Measurements from ENCODE around the gene UBIAD1. TPM values are rescaled to one million over a fixed set of nuclear protein-coding genes. Genes with fewer than 3 reads are reported as not detected.
"Not testable (repeated sequence)": the region's sequence is repeated elsewhere in the genome, so short reads cannot be mapped to it uniquely, and the experiment has no call there.

The UBIAD1 gene
- total RNA-seq, 1 experiment from 2014 or later, result 27.6 TPM

- H3K27me3 ChIP-seq (ENCODE audit: control insufficient read depth, insufficient read depth, low read length), result no peaks in the 10 kb centered on the region
- no peaks in the 10 kb centered on the region; the same call in none of the 2 replicates for H3K36me3 ChIP-seq (replicated peaks; ENCODE audit: control insufficient read depth, insufficient read depth, low read length)
- no peak for DNase-seq
- H3K4me3 ChIP-seq (ENCODE audit: insufficient read depth, low read depth, low read length), result no peak overlapping the region
Measured at GRCh38 chr1:11289064-11289463, 16.1 kb downstream of the UBIAD1 start.

DNA sequence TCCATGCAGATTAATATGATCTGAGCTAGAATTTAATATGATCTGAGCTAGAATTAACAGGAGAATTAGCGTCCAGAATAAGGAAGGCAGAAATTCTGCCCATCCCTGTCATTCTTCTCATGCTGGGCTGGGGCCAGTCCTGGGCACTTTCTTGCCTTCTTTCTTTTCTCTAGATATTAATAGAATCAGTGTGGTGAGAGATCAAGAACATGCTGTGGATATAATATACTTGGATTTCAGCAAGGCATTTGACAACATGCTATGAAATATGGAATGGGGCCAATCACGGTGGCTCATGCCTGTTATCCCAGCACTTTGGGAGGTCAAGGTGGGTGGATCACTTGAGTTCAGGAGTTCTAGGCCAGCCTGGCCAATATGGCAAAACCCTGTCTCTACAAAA is 18.1 kb downstream of the UBIAD1 start:
- Histone ChIP-seq H3K4me3 (ENCODE audit: insufficient read depth, low read depth, low read length) (no peak overlapping the region), H3K27me3 (ENCODE audit: control insufficient read depth, insufficient read depth, low read length) (no peaks in the 10 kb centered on the region), H3K36me3 (replicated peaks; ENCODE audit: control insufficient read depth, insufficient read depth, low read length) (no peaks in the 10 kb centered on the region; the same call in none of the 2 replicates)
- no peak for DNase-seq

GRCh38 chr1:11293856-11294255 is 20.9 kb downstream of the UBIAD1 start:
- H3K27me3 ChIP-seq (ENCODE audit: control insufficient read depth, insufficient read depth, low read length), result no peaks in the 10 kb centered on the region
- H3K4me3 ChIP-seq (ENCODE audit: insufficient read depth, low read depth, low read length), result no peak overlapping the region
- no peak for DNase-seq
- no peaks in the 10 kb centered on the region; the same call in none of the 2 replicates for H3K36me3 ChIP-seq (replicated peaks; ENCODE audit: control insufficient read depth, insufficient read depth, low read length)

- no peak overlapping the region for H3K4me3 ChIP-seq (ENCODE audit: insufficient read depth, low read depth, low read length)
- no peak for DNase-seq
- no peaks in the 10 kb centered on the region; the same call in none of the 2 replicates for H3K36me3 ChIP-seq (replicated peaks; ENCODE audit: control insufficient read depth, insufficient read depth, low read length)
- no peaks in the 10 kb centered on the region for H3K27me3 ChIP-seq (ENCODE audit: control insufficient read depth, insufficient read depth, low read length)
Measured at GRCh38 chr1:11294951-11295350, 22.0 kb downstream of the UBIAD1 start.

GRCh38 chr1:11295905-11296304 is 22.9 kb downstream of the UBIAD1 start:
- H3K27me3 ChIP-seq (ENCODE audit: control insufficient read depth, insufficient read depth, low read length), result no peaks in the 10 kb centered on the region
- no peaks in the 10 kb centered on the region; the same call in none of the 2 replicates for H3K36me3 ChIP-seq (replicated peaks; ENCODE audit: control insufficient read depth, insufficient read depth, low read length)
- no peak for DNase-seq
- H3K4me3 ChIP-seq (ENCODE audit: insufficient read depth, low read depth, low read length), result no peak overlapping the region

DNA sequence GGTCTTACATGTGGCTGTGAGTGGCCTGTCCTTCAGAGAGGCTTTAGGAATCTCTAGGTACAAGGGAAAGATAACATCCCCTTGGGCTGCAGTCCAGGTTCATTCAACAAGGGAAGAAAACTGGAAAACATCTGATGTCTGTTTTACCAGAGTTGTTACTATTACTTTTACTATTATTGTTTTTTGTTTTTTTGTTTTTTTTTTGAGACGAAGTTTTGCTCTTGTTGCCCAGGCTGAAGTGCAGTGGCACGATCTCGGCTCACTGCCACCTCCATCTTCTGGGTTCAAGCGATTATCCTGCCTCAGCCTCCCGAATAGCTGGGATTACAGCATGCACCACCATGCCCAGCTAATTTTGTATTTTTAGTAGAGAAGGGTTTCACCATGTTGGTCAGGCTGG is 24.8 kb downstream of the UBIAD1 start:
- not testable (repeated sequence) for H3K4me3 ChIP-seq (ENCODE audit: insufficient read depth, low read depth, low read length); DNase-seq; H3K36me3 ChIP-seq (replicated peaks; ENCODE audit: control insufficient read depth, insufficient read depth, low read length); H3K27me3 ChIP-seq (ENCODE audit: control insufficient read depth, insufficient read depth, low read length)

- no peak overlapping the region for H3K4me3 ChIP-seq (ENCODE audit: insufficient read depth, low read depth, low read length)
- no peaks in the 10 kb centered on the region for H3K27me3 ChIP-seq (ENCODE audit: control insufficient read depth, insufficient read depth, low read length)
- no peaks in the 10 kb centered on the region; the same call in none of the 2 replicates for H3K36me3 ChIP-seq (replicated peaks; ENCODE audit: control insufficient read depth, insufficient read depth, low read length)
- DNase-seq, result no peak
Measured at GRCh38 chr1:11298390-11299224, 25.6 kb downstream of the UBIAD1 start.

- Histone ChIP-seq H3K27me3 (ENCODE audit: control insufficient read depth, insufficient read depth, low read length) (no peaks in the 10 kb centered on the region), H3K4me3 (ENCODE audit: insufficient read depth, low read depth, low read length) (no peak overlapping the region), H3K36me3 (replicated peaks; ENCODE audit: control insufficient read depth, insufficient read depth, low read length) (no peaks in the 10 kb centered on the region; the same call in none of the 2 replicates)
- DNase-seq, result no peak
Measured at GRCh38 chr1:11299225-11299574, 26.2 kb downstream of the UBIAD1 start.

DNA sequence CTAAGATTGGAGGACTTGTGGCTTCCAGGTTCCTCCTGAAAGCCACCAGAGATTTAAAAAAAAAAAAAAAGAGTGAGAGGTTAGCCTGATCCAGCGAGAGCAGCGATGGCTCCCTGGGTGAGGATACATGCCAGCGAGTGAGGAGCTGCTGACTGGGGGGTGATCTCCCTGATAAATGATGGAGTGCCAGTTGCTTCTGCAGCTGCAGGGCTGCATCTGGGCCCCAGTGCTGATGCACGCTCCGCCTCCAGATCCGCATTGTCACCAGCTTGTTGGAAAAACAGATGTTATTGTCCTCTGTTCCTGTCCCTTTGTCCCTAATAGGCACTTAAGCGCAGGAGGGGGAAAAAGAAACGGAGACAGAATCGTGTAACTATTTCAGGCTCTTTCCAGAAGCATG is 28.6 kb downstream of the UBIAD1 start:
- Histone ChIP-seq H3K4me3 (ENCODE audit: insufficient read depth, low read depth, low read length) (no peak overlapping the region), H3K27me3 (ENCODE audit: control insufficient read depth, insufficient read depth, low read length) (no peaks in the 10 kb centered on the region), H3K36me3 (replicated peaks; ENCODE audit: control insufficient read depth, insufficient read depth, low read length) (no peaks in the 10 kb centered on the region)
- no peak for DNase-seq

- Histone ChIP-seq H3K4me3 (ENCODE audit: insufficient read depth, low read depth, low read length) (no peak overlapping the region), H3K36me3 (replicated peaks; ENCODE audit: control insufficient read depth, insufficient read depth, low read length) (no peaks in the 10 kb centered on the region), H3K27me3 (ENCODE audit: control insufficient read depth, insufficient read depth, low read length) (no peaks in the 10 kb centered on the region)
- DNase-seq, result no peak
Measured at GRCh38 chr1:11302366-11302765, 29.4 kb downstream of the UBIAD1 start.

DNA sequence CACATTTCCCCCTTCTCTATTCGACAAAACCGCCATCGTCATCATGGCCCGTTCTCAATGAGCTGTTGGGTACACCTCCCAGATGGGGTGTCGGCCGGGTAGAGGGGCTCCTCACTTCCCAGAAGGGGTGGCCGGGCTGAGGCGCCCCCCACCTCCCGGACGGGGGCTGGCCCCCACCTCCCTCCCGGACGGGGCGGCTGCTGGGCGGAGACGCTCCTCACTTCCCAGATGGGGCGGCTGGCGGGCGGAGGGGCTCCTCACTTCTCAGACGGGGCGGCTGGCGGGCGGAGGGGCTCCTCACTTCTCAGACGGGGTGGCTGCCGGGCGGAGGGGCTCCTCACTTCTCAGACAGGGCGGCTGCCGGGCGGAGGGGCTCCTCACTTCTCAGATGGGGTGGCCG is 32.5 kb downstream of the UBIAD1 start:
- DNase-seq; H3K4me3 ChIP-seq (ENCODE audit: insufficient read depth, low read depth, low read length); H3K36me3 ChIP-seq (replicated peaks; ENCODE audit: control insufficient read depth, insufficient read depth, low read length); H3K27me3 ChIP-seq (ENCODE audit: control insufficient read depth, insufficient read depth, low read length): not testable (repeated sequence)

DNA sequence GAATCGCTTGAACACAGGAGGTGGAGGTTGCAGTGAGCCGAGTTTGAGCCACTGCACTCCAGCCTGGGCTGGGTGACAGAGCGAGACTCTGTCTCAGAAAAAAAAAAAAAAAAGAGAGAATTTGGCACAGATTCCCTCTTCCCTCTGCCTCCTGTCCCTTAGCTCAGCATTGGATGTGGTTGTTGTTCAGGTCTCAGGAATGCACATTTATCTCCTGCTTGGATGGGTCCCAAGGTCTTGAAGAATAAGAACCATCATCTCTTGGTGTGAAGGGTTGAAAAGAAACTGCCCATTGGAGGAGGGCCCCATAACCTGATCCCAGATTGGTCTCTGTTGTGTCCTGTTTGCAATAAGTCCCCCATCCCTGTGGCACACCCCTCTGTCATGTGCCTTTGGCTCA is 34.9 kb downstream of the UBIAD1 start:
- no peak overlapping the region for H3K4me3 ChIP-seq (ENCODE audit: insufficient read depth, low read depth, low read length)
- H3K36me3 ChIP-seq (replicated peaks; ENCODE audit: control insufficient read depth, insufficient read depth, low read length), result no peaks in the 10 kb centered on the region
- H3K27me3 ChIP-seq (ENCODE audit: control insufficient read depth, insufficient read depth, low read length), result no peaks in the 10 kb centered on the region
- no peak for DNase-seq

GRCh38 chr1:11308699-11309224 is 35.8 kb downstream of the UBIAD1 start:
- no peak for DNase-seq
- H3K27me3 ChIP-seq (ENCODE audit: control insufficient read depth, insufficient read depth, low read length), result no peaks in the 10 kb centered on the region
- H3K4me3 ChIP-seq (ENCODE audit: insufficient read depth, low read depth, low read length), result no peak overlapping the region
- H3K36me3 ChIP-seq (replicated peaks; ENCODE audit: control insufficient read depth, insufficient read depth, low read length), result no peaks in the 10 kb centered on the region

GRCh38 chr1:11309385-11309784 is 36.4 kb downstream of the UBIAD1 start:
- DNase-seq, result no peak
- no peak overlapping the region for H3K4me3 ChIP-seq (ENCODE audit: insufficient read depth, low read depth, low read length)
- H3K27me3 ChIP-seq (ENCODE audit: control insufficient read depth, insufficient read depth, low read length), result no peaks in the 10 kb centered on the region
- no peaks in the 10 kb centered on the region for H3K36me3 ChIP-seq (replicated peaks; ENCODE audit: control insufficient read depth, insufficient read depth, low read length)

Measured in H7 (cell line).